Activated naive CD8-positive, alpha-beta T cell treated with anti-CD3 and anti-CD28 coated beads, Interleukin-2, amount 50 U/mL, for 16 hours (primary cell): Measurements from ENCODE around the gene PRODH.
"Not testable (repeated sequence)": the region's sequence is repeated elsewhere in the genome, so short reads cannot be mapped to it uniquely, and the experiment has no call there.

Experiments
- DNase-seq: peaks from one replicate; pipeline ENCODE4 v3.0.0-alpha.2; 2020; ENCODE audit warnings: low read depth, low spot score

The PRODH gene

GRCh38 chr22:18905540-18906409 lies 30.3 kb downstream of the PRODH start, which contains the start of gene DGCR6:
Gene DGCR6, plus strand, starts transcription at chr22:18906320. Its CDS starts 55 bp downstream, at chr22:18906375.
- no peak for DNase-seq

DNA sequence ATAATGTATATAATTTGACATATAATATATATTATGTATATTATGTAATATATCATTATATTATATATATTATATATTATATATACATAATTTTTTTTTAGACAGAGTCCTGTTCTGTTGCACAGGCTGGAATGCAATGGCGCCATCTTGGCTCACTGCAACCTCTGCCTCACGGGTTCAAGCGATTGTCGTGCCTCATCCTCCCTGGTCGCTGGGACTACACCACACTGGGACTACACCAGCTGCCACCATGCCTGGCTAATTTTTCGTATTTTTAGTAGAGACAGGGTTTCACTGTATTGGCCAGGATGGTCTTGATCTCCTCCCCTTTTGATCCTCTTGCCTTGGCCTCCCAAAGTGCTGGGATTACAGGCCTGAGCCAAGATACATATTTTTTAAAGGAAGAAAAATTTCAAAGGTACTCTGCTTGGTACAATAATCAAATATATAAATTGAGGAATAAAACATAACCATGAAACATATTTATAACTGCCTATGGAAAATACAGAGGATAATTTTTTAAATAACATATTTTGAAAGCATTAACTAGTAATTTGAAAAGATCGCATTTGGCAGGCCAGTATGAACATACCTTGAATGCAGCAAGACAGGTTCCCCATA lies 39.9 kb downstream of the PRODH start:
- DNase-seq, result not testable (repeated sequence)

DNA sequence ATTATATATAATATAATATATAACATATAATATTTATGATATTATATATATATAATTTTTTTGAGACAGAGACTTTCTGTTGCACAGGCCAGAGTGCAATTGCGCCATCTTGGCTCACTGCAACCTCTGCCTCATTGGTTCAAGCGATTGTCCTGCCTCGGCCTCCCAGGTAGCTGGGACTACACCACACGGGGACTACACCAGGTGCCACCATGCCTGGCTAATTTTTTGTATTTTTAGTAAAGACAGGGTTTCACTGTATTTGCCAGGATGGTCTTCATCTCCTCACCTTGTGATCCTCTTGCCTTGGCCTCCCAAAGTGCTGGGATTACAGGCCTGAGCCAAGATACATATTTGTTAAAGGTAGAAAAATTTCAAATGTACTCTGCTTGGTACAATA lies 42.3 kb downstream of the PRODH start:
- not testable (repeated sequence) for DNase-seq

GRCh38 chr22:18890510-18891192 lies 45.4 kb downstream of the PRODH start:
- DNase-seq, result not testable (repeated sequence)

GRCh38 chr22:18888115-18888514 lies 48.0 kb downstream of the PRODH start:
- DNase-seq, result no peak

DNA sequence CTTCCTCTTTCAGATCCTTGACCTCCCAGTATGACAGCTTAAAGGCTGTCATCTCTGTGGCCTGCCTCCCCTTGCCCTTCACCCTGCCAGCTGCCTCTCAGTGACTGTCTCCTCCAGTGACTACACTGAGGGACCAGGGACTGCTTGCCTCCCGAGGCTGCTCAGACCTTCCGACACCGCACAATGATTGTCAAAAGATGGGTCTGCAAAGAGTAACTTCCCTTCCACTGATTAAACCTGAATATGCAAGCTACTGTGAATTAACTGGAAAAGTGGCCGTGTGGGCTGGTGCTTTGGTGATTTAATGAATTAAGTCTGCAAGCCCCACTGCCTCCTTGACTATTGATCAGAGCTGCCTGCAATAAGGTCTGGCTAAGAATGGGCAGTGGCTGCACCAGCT lies 51.6 kb downstream of the PRODH start:
- DNase-seq, result not testable (repeated sequence)

DNA sequence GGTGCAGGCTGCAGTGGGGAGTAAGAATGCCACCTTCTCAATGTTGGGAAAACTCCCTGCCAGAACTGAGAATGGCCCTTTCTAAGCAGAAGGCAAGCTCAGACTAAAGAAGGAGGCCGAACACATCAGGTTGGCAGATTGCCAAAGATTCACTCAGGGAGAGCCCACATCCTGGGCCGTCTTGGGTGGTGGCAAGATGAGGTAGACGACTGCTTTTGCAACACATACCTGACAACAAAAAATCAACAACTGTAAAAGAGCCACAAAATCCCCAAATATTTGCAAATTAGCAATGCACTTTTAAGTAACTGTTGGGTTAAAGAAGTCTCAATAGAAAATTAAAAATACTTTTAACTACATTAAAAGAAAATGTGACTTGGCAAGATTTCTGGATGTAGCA lies 54.8 kb downstream of the PRODH start:
- DNase-seq, result not testable (repeated sequence)
